Measurements from ENCODE around the gene ZSCAN1. TPM values are rescaled to one million over a fixed set of nuclear protein-coding genes. Genes with fewer than 3 reads are reported as not detected.

Gene ZSCAN1
- total RNA-seq, 4 donors from 2014 or later, result not detected

DNA sequence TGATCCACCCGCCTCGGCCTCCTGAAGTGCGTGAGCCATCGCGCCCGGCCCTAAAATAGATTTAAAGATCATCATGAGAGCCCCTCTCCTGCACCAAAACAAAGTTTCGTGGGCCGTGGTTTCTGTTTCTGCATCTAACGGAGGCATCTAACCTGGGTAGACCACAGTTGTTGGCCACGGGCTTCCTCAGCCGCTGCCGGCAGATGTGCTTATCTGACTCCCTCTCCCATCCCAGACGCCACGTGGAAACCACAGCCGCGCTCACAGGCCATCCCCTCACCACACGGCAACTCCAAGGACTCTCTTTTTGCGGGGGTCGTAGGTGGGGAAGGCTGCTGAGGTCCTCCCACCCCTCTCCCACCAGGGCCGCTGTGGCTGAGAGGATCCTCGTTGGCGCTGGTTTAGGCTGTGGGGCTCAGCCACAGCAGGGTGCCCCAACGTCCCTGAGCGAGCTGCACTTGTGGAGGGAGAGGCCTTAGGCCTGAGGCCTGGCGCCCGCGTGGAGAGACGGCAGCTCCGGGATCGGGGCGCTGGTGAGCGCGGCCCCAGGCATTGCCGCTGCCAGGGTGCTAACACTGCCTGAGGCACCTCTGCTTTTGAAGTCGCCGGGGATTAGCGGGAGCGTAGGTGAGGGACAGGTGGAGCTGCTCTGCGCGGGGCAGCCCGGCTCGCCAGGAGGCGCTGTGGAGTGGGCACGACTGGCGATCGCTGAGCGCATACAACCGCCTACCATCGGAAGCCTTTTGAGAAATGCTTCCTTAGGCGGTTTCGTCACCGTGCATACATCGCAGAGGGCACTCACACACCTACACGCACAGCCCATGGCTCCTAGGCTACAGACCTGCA is 8.9 kb downstream of the ZSCAN1 start:
- TF ChIP-seq, protein P1, sequence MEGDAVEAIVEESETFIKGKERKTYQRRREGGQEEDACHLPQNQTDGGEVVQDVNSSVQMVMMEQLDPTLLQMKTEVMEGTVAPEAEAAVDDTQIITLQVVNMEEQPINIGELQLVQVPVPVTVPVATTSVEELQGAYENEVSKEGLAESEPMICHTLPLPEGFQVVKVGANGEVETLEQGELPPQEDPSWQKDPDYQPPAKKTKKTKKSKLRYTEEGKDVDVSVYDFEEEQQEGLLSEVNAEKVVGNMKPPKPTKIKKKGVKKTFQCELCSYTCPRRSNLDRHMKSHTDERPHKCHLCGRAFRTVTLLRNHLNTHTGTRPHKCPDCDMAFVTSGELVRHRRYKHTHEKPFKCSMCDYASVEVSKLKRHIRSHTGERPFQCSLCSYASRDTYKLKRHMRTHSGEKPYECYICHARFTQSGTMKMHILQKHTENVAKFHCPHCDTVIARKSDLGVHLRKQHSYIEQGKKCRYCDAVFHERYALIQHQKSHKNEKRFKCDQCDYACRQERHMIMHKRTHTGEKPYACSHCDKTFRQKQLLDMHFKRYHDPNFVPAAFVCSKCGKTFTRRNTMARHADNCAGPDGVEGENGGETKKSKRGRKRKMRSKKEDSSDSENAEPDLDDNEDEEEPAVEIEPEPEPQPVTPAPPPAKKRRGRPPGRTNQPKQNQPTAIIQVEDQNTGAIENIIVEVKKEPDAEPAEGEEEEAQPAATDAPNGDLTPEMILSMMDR (IDR thresholded peaks at IDR 0.05; ENCODE audit: low read depth), result no peak

- TF ChIP-seq, protein P1 (IDR thresholded peaks at IDR 0.05; ENCODE audit: low read depth), result no peak
Measured at GRCh38 chr19:58044391-58044790, 10.6 kb downstream of the ZSCAN1 start.

GRCh38 chr19:58044886-58045285 is 11.1 kb downstream of the ZSCAN1 start:
- TF ChIP-seq, protein P1 (IDR thresholded peaks at IDR 0.05; ENCODE audit: low read depth), result no peak

DNA sequence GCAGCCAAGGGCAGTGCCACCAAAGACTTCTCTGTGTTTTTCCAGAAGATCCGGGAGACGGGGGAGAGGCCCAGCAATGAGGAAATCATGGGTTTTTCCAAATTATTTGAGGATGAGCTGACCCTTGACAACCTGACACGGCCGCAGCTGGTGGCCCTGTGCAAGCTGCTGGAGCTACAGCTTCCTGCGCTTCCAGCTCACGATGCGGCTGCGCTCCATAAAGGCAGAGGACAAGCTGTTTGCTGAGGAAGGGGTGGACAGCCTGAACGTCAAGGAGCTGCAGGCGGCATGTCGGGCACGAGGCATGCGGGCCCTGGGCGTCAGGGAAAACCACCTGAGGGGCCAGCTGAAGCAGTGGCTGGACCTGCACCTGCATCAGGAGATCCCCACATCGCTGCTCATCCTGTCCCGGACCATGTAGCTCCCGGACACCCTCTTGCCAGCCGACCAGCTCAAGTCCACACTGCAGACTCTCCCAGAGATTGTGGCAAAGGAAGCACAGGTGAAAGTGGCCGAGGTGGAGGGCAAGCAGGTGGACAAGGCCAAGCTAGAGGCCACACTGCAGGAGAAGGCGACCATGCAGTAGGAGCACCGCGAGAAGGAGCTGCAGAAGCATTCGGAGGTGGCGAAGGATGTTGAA is 11.7 kb downstream of the ZSCAN1 start:
- TF ChIP-seq, protein P1 (IDR thresholded peaks at IDR 0.05; ENCODE audit: low read depth), result no peak

DNA sequence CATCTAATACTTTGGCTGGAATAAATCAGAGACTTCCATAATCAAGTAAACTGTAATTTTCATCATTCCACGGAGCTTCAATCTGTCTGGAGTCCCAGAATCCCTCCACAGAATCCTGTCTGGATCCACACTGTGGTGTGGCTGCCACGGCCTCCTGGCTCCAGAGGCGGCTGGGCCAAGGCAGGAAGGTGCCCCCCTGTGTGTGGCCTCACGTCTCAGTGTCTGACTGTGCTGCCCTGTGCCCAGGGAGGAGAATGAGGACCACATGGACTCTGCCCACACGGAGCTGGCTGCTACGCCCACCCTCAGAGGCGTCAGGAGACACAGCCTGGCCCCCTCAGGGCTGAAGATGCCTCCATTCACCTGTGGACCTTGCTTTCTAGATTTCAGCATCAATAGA is 13.0 kb downstream of the ZSCAN1 start:
- TF ChIP-seq, protein P1 (IDR thresholded peaks at IDR 0.05; ENCODE audit: low read depth), result no peak

- TF ChIP-seq, protein P1 (IDR thresholded peaks at IDR 0.05; ENCODE audit: low read depth), result no peak
Measured at GRCh38 chr19:58047672-58048071, 13.8 kb downstream of the ZSCAN1 start.

- TF ChIP-seq, protein P1 (IDR thresholded peaks at IDR 0.05; ENCODE audit: low read depth), result no peak
Measured at GRCh38 chr19:58052256-58052655, 18.4 kb downstream of the ZSCAN1 start.
